GM21515 (cell line): ENCODE measurements around the gene KRT39.

ENCODE experiments used
- ATAC-seq: cut with Tn5 transposase; IDR thresholded peaks from one replicate; pipeline ENCODE4 v1.9.1; 2021; ENCODE audit not compliant: unreplicated experiment

The KRT39 gene

DNA sequence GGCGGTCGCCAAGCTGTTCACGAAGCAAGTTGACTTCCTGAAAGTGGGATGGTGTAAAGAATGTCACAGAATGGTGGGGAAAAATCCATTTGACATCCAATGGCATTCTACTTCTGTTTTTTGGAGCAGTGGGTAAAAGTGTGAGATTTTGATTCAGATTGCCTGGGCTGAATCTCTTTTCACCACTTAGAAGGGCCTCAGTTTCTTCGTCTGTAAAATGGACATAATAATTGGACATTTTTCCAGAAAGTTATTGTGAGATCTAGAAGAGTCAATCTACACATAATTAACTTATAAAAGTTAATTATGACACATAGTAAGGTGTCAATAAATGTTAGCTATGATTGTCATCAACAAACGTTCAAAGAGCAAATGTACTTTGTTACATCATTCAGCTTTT is 14.4 kb upstream of the KRT39 start:
- no peak for ATAC-seq

- ATAC-seq: no peak
These were observed 13.8 kb upstream of the KRT39 start for GRCh38 chr17:40980596-40980995.

GRCh38 chr17:40980117-40980516 is 13.4 kb upstream of the KRT39 start:
- ATAC-seq: no peak

- no peak for ATAC-seq
These were observed 11.9 kb upstream of the KRT39 start for GRCh38 chr17:40978575-40979151.

GRCh38 chr17:40975516-40975915 is 8.8 kb upstream of the KRT39 start:
- no peak for ATAC-seq

DNA sequence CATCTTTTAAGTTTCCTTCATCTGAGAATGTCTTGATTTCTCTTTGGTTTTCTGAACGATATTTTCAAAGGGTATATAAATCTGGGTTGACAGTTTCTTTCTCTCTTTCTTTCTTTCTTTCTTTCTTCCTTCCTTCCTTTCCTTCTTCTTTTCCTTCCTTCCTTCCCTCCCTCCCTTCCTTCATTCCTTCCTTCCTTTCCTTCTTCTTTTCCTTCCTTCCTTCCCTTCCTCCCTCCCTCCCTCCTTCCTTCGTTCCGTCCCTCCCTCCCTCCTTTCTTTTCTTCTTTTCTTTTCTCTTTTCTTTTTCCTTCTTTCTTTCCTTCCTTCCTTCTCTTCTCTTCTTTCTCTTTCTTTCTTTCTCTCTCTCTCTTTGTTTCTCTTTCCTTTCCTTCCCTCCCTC is 7.6 kb upstream of the KRT39 start:
- no peak for ATAC-seq

DNA sequence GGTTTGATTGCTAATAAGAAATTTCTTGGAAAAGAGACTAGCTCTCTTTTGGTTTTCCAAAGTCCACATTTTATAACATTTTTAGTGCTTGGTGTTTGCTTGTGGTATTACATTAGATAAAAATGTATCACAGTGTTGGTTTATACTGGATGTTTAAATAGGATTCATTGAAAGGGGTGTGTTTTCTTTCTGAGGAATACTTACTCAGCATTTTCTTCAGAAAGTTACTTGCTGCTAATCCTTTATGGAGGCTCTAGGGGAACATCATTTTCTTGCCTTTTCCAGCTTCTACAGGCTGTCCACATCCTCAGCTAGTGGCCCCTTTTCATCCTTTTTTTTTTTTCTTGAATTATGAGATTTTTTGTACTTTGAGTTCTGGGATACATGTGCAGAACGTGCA is 834 bp upstream of the KRT39 start:
- ATAC-seq: no peak

GRCh38 chr17:40963838-40964237 is 2.9 kb downstream of the KRT39 start:
- ATAC-seq: no peak

DNA sequence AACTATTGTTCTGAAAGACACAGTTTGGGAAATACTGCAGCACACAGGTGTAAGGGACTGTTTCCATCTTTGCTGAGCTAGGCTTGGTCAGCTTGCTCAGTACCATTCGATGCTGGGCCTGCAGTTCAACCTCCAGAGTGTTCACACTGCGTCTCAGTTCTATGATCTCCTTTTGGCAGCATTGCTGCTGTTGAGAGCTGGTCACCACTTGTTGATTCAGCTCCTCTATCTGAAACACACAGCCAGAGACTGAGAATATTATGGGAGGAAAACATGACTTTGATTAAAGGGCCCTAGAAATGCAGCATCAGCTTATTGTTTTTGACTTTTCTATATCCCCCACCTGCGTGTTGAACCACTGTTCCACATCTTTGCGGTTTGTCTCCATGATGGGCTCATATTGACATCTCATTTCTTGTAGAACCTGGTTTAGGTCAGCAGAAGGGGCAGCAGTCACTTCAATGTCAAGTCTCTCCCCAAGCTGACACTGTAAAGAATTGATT is 4.6 kb downstream of the KRT39 start:
- no peak for ATAC-seq

- ATAC-seq: no peak
These were observed 5.2 kb downstream of the KRT39 start for GRCh38 chr17:40961591-40961990.

GRCh38 chr17:40960144-40960543 is 6.6 kb downstream of the KRT39 start:
- no peak for ATAC-seq

DNA sequence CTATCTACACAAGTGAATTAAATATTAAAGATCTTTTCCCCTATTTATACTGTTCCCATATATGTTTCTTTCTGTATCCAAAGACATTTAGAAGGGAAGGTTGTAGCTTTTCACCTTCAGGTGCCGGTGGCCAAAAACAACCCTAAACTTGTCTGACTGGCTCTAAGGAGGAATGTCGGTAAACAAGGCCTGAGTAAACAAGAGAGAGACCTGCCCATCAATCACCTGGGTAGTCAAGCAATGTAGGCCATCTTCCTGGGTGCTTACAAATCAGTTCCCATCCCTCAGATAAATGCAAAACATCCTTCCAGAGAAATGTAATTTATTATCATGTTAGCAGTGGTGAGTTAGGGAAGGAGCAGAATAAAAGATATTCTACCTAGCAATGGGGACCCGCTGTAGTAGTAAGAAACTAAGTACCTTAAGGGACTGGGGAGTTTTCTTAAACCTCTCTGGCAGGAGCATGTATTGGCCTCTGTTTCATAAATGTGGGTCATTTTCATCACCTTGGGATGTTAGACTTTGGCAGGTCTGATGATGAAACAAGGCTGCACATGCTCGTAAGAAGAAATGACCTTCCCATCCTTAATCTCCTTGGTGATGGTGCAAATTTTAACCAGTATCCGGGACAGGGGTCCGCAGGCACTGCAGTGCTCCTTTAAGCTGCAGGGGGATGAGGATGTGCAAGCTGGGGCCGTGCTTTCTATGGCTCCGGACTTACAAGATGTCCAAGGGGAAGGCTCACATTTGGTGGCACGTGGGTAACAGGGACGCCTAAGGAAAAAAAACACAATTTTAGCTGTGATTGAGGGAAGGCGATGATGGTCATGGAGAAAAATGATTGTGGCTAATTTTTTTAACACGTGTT is 8.4 kb downstream of the KRT39 start:
- no peak for ATAC-seq

GRCh38 chr17:40956401-40957254 is 10.1 kb downstream of the KRT39 start:
- no peak for ATAC-seq

DNA sequence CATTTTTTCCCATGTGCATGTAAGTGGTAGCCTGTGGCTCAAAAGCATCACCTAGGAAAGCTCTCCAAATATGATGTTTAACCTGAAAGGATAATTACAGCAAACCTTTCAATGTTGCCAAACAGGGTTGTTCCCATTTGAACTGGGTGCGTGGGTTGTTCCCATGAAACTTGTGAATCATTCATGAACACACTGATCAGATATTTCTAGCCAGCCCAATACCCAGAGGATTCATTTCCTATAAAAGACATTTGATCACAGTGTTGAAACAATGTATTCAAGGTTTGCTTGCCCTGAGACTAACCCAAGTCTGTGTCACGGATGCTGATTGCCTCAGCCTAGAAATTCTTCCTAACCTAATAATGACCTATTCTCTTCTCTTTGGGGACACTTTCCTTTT is 12.9 kb downstream of the KRT39 start:
- no peak for ATAC-seq

DNA sequence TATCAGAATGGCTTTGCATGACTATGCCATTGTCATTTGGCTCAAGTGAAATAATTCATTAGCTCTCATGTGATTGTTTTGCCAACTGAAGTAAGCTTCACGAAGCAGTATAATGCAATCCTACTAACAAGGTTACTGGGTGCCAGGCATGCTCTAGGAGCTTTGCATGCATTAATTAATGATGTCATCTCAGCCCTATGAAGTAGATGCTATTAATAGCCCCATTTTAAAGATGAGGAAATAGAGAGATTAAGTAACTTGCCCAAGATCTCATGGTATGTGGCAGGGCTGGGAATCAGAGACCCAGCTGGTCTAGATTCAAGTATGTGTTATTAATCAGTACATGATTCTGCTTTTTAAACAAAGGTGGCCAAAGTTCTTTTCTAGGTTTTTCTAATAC is 14.1 kb downstream of the KRT39 start:
- no peak for ATAC-seq

DNA sequence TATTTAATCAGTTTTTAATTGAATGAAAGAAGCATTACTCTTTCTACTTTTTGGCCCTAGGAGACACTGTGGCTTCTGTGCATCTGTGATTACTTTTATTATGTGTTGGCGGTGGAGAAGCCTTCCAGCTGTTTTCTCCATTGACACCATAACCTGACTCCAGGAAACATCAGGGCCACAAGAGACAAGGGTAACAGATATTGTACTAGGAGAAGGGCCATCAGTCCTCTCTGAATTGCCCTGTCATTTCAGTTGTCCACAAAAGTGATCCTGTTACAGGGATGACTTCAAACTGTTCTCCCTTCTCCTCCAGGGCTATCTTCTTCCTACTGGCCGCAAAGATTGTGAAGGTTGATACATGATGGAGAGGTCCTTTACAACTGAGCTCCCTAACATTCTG is 14.6 kb downstream of the KRT39 start:
- no peak for ATAC-seq

DNA sequence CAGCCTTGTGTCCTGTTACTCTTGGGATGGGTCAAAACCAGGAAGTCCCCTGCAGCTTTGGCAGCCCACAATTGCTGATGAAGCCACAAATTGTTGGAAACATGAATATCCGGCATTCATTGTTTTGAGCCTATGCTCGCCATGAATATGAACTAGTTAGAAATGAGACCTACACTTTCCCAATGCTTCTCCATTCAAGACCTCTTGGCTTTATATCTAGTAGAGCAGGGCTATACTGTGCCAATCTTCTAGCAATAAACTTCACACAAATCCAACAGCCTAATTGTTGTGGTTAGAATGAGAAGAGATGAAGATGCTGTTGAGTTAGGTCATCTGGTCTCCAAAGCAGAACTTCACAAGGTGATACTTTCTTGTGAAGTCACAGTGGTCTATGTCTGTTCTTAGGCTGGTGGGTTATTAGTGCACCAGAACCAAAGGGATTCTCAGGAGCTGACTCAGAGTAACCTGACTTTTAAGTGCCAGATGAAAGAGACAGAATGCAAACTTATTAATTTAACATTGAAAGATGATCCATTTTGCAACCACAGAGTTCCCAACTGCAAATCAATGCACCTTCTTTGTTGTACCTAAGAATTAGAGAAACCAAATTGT is 15.6 kb downstream of the KRT39 start:
- ATAC-seq: no peak

- ATAC-seq: no peak
These were observed 16.6 kb downstream of the KRT39 start for GRCh38 chr17:40950176-40950575.

GRCh38 chr17:40949418-40949817 is 17.3 kb downstream of the KRT39 start:
- no peak for ATAC-seq

- ATAC-seq: no peak
These were observed 18.8 kb downstream of the KRT39 start for GRCh38 chr17:40947929-40948328.

- ATAC-seq: no peak
These were observed 21.3 kb downstream of the KRT39 start for GRCh38 chr17:40945414-40945813.
